Activated B cell treated with CpG ODN at 0.5 μM for 24 hours (primary cell): ENCODE measurements around the gene SDSL. TPM values are rescaled to one million over a fixed set of nuclear protein-coding genes. Genes with fewer than 3 reads are reported as not detected.

ENCODE experiments used
- ATAC-seq: fragments of 200-7000 bp; cut with Tn5 transposase; one replicate; pipeline ENCODE4 v1.10.0; 2021; ENCODE audit warnings: low read depth, mild to moderate bottlenecking, moderate library complexity
- CTCF ChIA-PET: fragments of 350-600 bp; sonication (Branson Sonifier 250); formaldehyde crosslinking; loops from one replicate; lab custom pipeline; 2021; ENCODE audit warnings: antibody characterized with exemption; lab: Charles Lee
- POLR2A ChIA-PET: fragments of 350-600 bp; sonication (Branson Sonifier 250); formaldehyde crosslinking; loops from one replicate; lab custom pipeline; 2021; ENCODE audit warnings: antibody characterized with exemption; lab: Charles Lee
- DNase-seq: peaks from one replicate; pipeline ENCODE4 v3.0.0; 2022
- H3K27ac Mint-ChIP-seq: one replicate; pipeline ENCODE4 v1.8.0; 2020; ENCODE audit warnings: mixed read lengths
- H3K27me3 Mint-ChIP-seq: one replicate; pipeline ENCODE4 v1.8.0; 2021; ENCODE audit warnings: mixed read lengths
- H3K36me3 Mint-ChIP-seq: one replicate; pipeline ENCODE4 v1.8.0; 2021; ENCODE audit warnings: low read depth, mixed read lengths
- H3K4me1 Mint-ChIP-seq: one replicate; pipeline ENCODE4 v1.8.0; 2021; ENCODE audit warnings: mixed read lengths
- H3K4me3 Mint-ChIP-seq: one replicate; pipeline ENCODE4 v1.8.0; 2020; ENCODE audit warnings: mild to moderate bottlenecking, mixed read lengths
- H3K9me3 Mint-ChIP-seq: one replicate; pipeline ENCODE4 v1.8.0; 2020; ENCODE audit warnings: mixed read lengths
- CTCF ChIP-seq: fragments of 200-600 bp; IDR thresholded peaks from one replicate; pipeline ENCODE4 v1.8.0; 2022; ENCODE audit warnings: antibody characterized with exemption, mild to moderate bottlenecking
- intact Hi-C: fragments of 100-400 bp; cut with micrococcal nuclease; formaldehyde crosslinking; loops from one replicate; pipeline ENCODE4 v1.15.1; 2024
- total RNA-seq: library from RNA; stranded (reverse); gene quantifications from 2 replicates; pipeline ENCODE4 v1.2.3, GENCODE V29; 2022

Gene SDSL
- total RNA-seq, 1 donor from 2014 or later: 0.20 TPM

GRCh38 chr12:113403435-113404415 lies 18.5 kb upstream of the SDSL start, which contains the start of gene SDS:
Gene SDS, minus strand, starts transcription at chr12:113403887. Its CDS starts 4,179 bp downstream, at chr12:113399708.
- H3K9me3 Mint-ChIP-seq: no peaks in the 10 kb centered on the region
- ChIA-PET POLR2A (no interaction called here), CTCF (no interaction called here)
- DNase-seq: no peak
- intact Hi-C loops: no loop called here
- no peak for ATAC-seq
- H3K4me3 Mint-ChIP-seq: no peak within 1 kb of the TSS
- no peak within 1 kb of the TSS for H3K27ac Mint-ChIP-seq
- H3K36me3 Mint-ChIP-seq: no peaks in the 10 kb centered on the region
- H3K4me1 Mint-ChIP-seq: peaks cover 3% of the 10 kb centered on the region
- TF ChIP-seq CTCF: no peak
- H3K27me3 Mint-ChIP-seq: peaks cover 19% of the 10 kb centered on the region

- ChIA-PET CTCF (interaction anchor here (1.3 kb wide), 1 partner anchor 20 kb away, joined by 3 read pairs; no protein-coding TSS in a partner anchor), POLR2A (no interaction called here)
Measured at GRCh38 chr12:113405694-113406093, 16.5 kb upstream of the SDSL start.

GRCh38 chr12:113407931-113408600 lies 14.1 kb upstream of the SDSL start:
- POLR2A ChIA-PET: interaction anchor here (0.7 kb wide), 1 partner anchor 224 kb away, joined by 3 read pairs; no protein-coding TSS in a partner anchor
- ATAC-seq (no peak), DNase-seq (no peak)
- TF ChIP-seq CTCF: no peak
- H3K4me1 Mint-ChIP-seq: peaks cover 3% of the 10 kb centered on the region
- CTCF ChIA-PET: no interaction called here
- intact Hi-C loops: no loop called here
- no peak overlapping the region for H3K4me3 Mint-ChIP-seq
- H3K27me3 Mint-ChIP-seq: peaks cover 17% of the 10 kb centered on the region
- no peaks in the 10 kb centered on the region for H3K36me3 Mint-ChIP-seq
- H3K9me3 Mint-ChIP-seq: no peaks in the 10 kb centered on the region
- no peak overlapping the region for H3K27ac Mint-ChIP-seq

More at GRCh38 chr12:113405694-113406093, 16.5 kb upstream of the SDSL start:
- Mint-ChIP-seq H3K27ac (no peak overlapping the region), H3K4me1 (peaks cover 3% of the 10 kb centered on the region), H3K27me3 (peaks cover 21% of the 10 kb centered on the region), H3K36me3 (no peaks in the 10 kb centered on the region), H3K9me3 (no peaks in the 10 kb centered on the region), H3K4me3 (no peak overlapping the region)
- ATAC-seq (no peak), DNase-seq (no peak)
- no peak for TF ChIP-seq CTCF
- intact Hi-C loops: no loop called here

- ATAC-seq (no peak), DNase-seq (no peak)
- peaks cover 3% of the 10 kb centered on the region for H3K4me1 Mint-ChIP-seq
- ChIA-PET CTCF (no interaction called here), POLR2A (no interaction called here)
- intact Hi-C loops: no loop called here
- no peak overlapping the region for H3K27ac Mint-ChIP-seq
- H3K27me3 Mint-ChIP-seq: peaks cover 17% of the 10 kb centered on the region
- H3K4me3 Mint-ChIP-seq: no peak overlapping the region
- no peaks in the 10 kb centered on the region for H3K9me3 Mint-ChIP-seq
- TF ChIP-seq CTCF: no peak
- H3K36me3 Mint-ChIP-seq: no peaks in the 10 kb centered on the region
Measured at GRCh38 chr12:113408756-113409298, 13.4 kb upstream of the SDSL start.
